Thyroid gland (tissue), 4 donors: ENCODE results near the gene MYO10. TPM values are rescaled to one million over a fixed set of nuclear protein-coding genes. Genes with fewer than 3 reads are reported as not detected.

Experiments used
- DNase-seq, 2 donors: peaks; one replicate each; pipeline ENCODE4 v3.0.0-alpha.2; 2019
- H3K27ac ChIP-seq, 3 donors: fragments of 200-600 bp; sonication (generic); 1 replicate in 2 of 3; 2 replicates in 1 of 3; pipeline ENCODE4 v1.5.1; 2016 to 2019; ENCODE audit warnings: mild to moderate bottlenecking in 1 of 3, moderate library complexity in 1 of 3
- H3K27me3 ChIP-seq: fragments of 200-600 bp; sonication (generic); one replicate; pipeline ENCODE4 v1.5.1; 2019
- H3K36me3 ChIP-seq, 2 donors: fragments of 200-600 bp; sonication (generic); one replicate each; pipeline ENCODE4 v1.5.1; 2016 to 2019
- H3K4me1 ChIP-seq, 2 donors: fragments of 200-600 bp; sonication (generic); one replicate each; pipeline ENCODE4 v1.5.1; 2017 to 2019
- H3K4me3 ChIP-seq, 3 donors: fragments of 200-600 bp; sonication (generic); replicated peaks in 1 of 3; 1 replicate in 2 of 3; 2 replicates in 1 of 3; pipeline ENCODE4 v1.5.1; 2016; ENCODE audit warnings: mild to moderate bottlenecking in 1 of 3
- H3K9me3 ChIP-seq: fragments of 200-600 bp; sonication (generic); one replicate; pipeline ENCODE4 v1.5.1; 2017
- CTCF ChIP-seq, 6 experiments: fragments of 200-600 bp in 3 of 6; fragments of 450-650 bp in 3 of 6; sonication (generic) in 3 of 6; IDR thresholded peaks; one replicate each; pipeline ENCODE4 v1.5.1; 2016 to 2019; ENCODE audit warnings: antibody characterized with exemption in 6 of 6, mild to moderate bottlenecking in 2 of 6, inconsistent platforms in 1 of 6, moderate library complexity in 1 of 6
- POLR2A ChIP-seq, 2 donors: fragments of 450-650 bp; IDR thresholded peaks; one replicate each; pipeline ENCODE4 v1.6.1; 2017; ENCODE audit warnings: antibody characterized with exemption in 2 of 2, mild to moderate bottlenecking in 2 of 2, moderate library complexity in 1 of 2
- WGBS, 2 donors: methylation state at CpG; one replicate each; pipeline ENCODE4 v1.1.5; 2017; 5-methylcytosine and 5-hydroxymethylcytosine counted together
- intact Hi-C: fragments of 100-400 bp; cut with DNase I; formaldehyde crosslinking; loops from one replicate; pipeline ENCODE4 v1.15.1; 2023
- total RNA-seq, 4 donors: library from RNA; depleted of rRNA; stranded (reverse); fragments of >200 nt; gene quantifications; one replicate each; pipeline ENCODE4 v1.2.3, GENCODE V29; 2016

Gene MYO10
- total RNA-seq, 4 donors from 2014 or later: 49.2 to 89.6 (median 71.0) TPM

GRCh38 chr5:16927613-16928012, 8.5 kb downstream of the MYO10 start:
- no peaks in the 10 kb centered on the region for H3K27me3 ChIP-seq
- H3K9me3 ChIP-seq: no peaks in the 10 kb centered on the region
- H3K4me1 ChIP-seq: peaks cover 24% of the 10 kb centered on the region in 2 donors
- TF ChIP-seq POLR2A (IDR thresholded peaks at IDR 0.05) (no peak), CTCF (IDR thresholded peaks at IDR 0.05) (no peak)
- H3K36me3 ChIP-seq: no peaks in the 10 kb centered on the region
- H3K4me3 ChIP-seq: no peak overlapping the region
- H3K27ac ChIP-seq: no peak overlapping the region
- DNase-seq: no peak
- 93 to 94% methylated on average over 8 of the region's 8 CpGs for WGBS, 2 donors
- intact Hi-C loops: no loop called here

- WGBS, 2 donors: 78 to 92% methylated on average over 8 of the region's 8 CpGs
- Histone ChIP-seq H3K9me3 (no peaks in the 10 kb centered on the region), H3K27ac (no peak overlapping the region), H3K4me1 (peaks cover 12 to 18% of the 10 kb centered on the region in 2 donors), H3K36me3 (no peaks in the 10 kb centered on the region), H3K27me3 (no peaks in the 10 kb centered on the region), H3K4me3 (no peak overlapping the region)
- TF ChIP-seq CTCF (IDR thresholded peaks at IDR 0.05): no peak
- no peak for TF ChIP-seq POLR2A (IDR thresholded peaks at IDR 0.05)
- intact Hi-C loops: no loop called here
- no peak for DNase-seq
Measured at GRCh38 chr5:16926417-16926816, 9.7 kb downstream of the MYO10 start.

GRCh38 chr5:16924206-16924605, 11.9 kb downstream of the MYO10 start:
- Histone ChIP-seq H3K27ac (no peak overlapping the region), H3K36me3 (no peaks in the 10 kb centered on the region), H3K9me3 (no peaks in the 10 kb centered on the region), H3K27me3 (no peaks in the 10 kb centered on the region), H3K4me3 (no peak overlapping the region), H3K4me1 (peaks cover 0 to 8% of the 10 kb centered on the region in 2 donors)
- TF ChIP-seq CTCF (IDR thresholded peaks at IDR 0.05): no peak
- no peak for TF ChIP-seq POLR2A (IDR thresholded peaks at IDR 0.05)
- intact Hi-C loops: no loop called here
- DNase-seq: no peak
- WGBS, 2 donors: 86 to 89% methylated on average over 8 of the region's 8 CpGs

- peaks cover 0 to 8% of the 10 kb centered on the region in 2 donors for H3K4me1 ChIP-seq
- no peaks in the 10 kb centered on the region for H3K27me3 ChIP-seq
- intact Hi-C loops: no loop called here
- H3K36me3 ChIP-seq: no peaks in the 10 kb centered on the region
- peak; percentile 23 to 24 for DNase-seq
- peak overlapping the region in 1 of 3 donors; percentile 43 for H3K27ac ChIP-seq
- TF ChIP-seq POLR2A (IDR thresholded peaks at IDR 0.05): no peak
- TF ChIP-seq CTCF (IDR thresholded peaks at IDR 0.05): no peak
- H3K4me3 ChIP-seq: no peak overlapping the region
- H3K9me3 ChIP-seq: no peaks in the 10 kb centered on the region
- 39 to 67% methylated on average over 3 of the region's 3 CpGs for WGBS, 2 donors
Measured at GRCh38 chr5:16922430-16922829, 13.7 kb downstream of the MYO10 start.

- intact Hi-C loops: no loop called here
- H3K27me3 ChIP-seq: no peaks in the 10 kb centered on the region
- H3K4me1 ChIP-seq: peaks cover 0 to 8% of the 10 kb centered on the region in 2 donors
- no peaks in the 10 kb centered on the region for H3K9me3 ChIP-seq
- WGBS, 2 donors: 81 to 89% methylated on average over 4 of the region's 4 CpGs
- H3K27ac ChIP-seq: no peak overlapping the region
- DNase-seq: no peak
- TF ChIP-seq CTCF (IDR thresholded peaks at IDR 0.05): no peak
- no peak for TF ChIP-seq POLR2A (IDR thresholded peaks at IDR 0.05)
- no peak overlapping the region for H3K4me3 ChIP-seq
- no peaks in the 10 kb centered on the region for H3K36me3 ChIP-seq
Measured at GRCh38 chr5:16921211-16921610, 14.9 kb downstream of the MYO10 start.
